Measurements from ENCODE around the gene FKBP9.
"Not testable (repeated sequence)": the region's sequence is repeated elsewhere in the genome, so short reads cannot be mapped to it uniquely, and the experiment has no call there.

Gene FKBP9, protein sequence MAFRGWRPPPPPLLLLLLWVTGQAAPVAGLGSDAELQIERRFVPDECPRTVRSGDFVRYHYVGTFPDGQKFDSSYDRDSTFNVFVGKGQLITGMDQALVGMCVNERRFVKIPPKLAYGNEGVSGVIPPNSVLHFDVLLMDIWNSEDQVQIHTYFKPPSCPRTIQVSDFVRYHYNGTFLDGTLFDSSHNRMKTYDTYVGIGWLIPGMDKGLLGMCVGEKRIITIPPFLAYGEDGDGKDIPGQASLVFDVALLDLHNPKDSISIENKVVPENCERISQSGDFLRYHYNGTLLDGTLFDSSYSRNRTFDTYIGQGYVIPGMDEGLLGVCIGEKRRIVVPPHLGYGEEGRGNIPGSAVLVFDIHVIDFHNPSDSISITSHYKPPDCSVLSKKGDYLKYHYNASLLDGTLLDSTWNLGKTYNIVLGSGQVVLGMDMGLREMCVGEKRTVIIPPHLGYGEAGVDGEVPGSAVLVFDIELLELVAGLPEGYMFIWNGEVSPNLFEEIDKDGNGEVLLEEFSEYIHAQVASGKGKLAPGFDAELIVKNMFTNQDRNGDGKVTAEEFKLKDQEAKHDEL

DNA sequence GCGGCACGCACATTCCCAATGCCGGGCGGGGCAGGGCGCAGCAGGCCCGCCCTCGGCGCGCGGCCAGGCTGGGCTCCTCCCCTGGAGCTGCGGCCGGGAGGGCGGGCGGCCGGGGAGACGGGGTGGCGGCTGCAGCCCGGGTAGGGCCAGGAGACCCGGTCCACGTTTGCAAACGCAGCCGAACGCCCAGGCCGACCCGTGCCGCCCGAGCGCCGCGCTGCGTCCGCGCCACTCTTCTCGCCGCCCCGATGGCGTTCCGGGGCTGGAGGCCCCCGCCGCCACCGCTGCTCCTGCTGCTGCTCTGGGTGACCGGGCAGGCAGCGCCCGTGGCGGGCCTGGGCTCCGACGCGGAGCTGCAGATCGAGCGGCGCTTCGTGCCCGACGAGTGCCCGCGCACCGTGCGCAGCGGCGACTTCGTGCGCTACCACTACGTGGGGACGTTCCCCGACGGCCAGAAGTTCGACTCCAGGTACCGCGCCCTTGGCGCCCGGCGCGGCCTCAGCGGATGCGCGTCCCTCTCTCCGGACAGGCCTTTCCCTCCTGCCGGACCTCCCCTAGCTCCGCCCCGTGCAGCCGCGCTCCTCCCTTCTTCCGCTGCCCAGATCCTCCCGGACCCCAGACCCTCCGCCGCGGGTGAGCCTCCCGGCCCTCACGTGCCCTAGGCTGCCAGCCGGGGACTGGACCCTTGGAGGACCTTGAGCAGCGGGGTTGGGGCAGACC is at the start of gene FKBP9:
Gene FKBP9, plus strand, starts transcription at position 115 of the 720 bp plus-strand sequence. Its CDS starts 134 bp downstream, at position 249.
- peak; percentile 25 to 38 for DNase-seq

DNA sequence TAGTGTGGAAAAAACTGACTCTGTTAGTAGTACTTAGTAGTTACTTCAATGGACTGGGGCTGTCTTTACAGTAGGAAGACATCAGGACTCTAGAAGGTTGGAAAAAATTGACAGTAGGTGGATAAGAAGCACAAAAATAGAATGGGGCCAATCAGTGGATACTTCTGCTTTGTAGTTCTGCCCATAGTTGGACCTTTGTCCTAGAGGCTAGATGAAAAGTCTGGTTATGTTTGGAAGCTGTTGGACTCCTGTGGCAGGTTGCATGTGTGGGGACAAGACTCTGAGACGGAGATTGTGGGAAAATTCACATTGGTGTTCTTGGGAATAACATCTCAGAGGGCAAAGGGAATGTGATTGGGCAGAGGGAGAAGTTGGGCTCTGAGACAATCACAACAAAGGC is 47.0 kb upstream of the FKBP9 start:
- no peak for DNase-seq

DNA sequence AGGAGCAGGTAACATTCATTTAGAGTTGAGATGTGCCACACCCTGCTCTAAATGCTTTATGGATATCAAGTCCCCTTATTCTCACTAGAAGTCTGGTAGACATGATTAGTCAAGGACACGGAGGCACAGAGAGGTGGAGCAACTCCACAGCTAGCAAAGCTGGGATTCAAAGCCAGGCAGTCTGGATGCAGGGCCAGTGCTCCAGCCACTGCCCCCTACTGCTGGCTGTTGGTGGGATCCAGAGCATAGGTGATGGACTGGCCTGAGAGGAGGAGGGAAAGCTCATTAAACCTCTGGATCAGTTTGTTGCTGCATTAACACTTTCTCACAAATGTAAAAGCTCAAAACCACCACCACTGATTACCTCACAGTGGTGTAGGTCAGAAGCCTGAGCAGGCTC is 43.1 kb upstream of the FKBP9 start:
- DNase-seq = no peak

DNA sequence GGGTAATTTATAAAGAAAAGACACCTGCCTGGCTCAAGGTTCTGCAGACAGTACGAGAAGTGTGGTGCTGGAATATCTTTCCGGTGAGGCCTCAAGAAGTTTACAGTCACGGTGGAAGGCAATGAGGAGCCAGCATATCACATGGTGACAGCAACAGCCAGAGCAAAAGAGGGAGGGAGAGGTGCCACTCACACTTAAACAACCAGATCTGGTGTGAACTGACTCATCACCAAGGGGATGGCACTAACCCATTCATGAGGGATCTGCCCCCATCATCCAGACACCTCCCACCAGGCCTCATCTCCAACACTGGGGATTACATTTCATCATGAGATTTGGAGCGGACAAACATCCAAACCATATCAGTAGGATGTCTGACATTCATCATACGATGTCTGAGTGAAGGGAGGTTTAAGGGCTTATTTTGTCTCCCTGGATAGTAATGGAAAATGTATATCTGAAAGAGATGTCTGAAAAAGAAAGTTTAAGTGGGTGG is 42.2 kb upstream of the FKBP9 start:
- DNase-seq = no peak

DNA sequence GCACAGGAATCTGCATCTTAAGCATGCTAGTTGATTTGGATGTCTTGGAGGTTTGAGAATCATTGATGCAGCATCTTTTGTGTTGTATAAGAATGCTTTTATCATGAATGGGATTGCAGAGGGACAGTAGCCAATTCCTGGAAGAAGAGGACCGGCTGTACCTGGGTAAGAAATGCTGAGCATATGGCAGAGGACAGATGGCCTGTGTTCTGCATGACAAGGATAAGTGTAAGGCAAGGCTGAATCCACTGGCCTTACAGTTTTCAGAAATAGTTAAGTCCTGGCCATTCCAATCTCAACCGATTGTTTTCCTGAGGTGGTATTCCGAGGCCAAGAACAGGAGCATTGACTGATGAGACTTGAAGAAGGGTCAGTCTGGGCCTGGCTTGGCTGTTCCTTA is 41.2 kb upstream of the FKBP9 start:
- DNase-seq = no peak

DNA sequence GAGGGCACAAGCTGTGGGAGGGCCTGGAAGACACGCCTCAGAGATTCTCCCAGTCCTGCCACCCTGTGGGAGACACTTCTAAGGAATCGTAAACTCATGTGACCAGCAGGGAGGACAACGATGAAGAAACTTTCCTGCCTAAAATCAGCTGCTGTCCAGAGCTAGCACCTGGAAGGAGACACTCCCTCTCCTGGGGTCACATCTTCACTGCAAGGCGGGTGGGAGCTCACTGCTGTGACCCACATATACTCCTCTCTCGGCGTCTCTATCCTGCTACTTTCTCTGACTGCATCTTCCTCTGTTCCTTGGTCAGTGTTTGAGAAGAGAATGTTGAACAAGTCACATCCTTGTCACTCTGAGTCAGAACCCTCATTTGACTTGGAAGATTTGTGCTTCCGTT is 40.2 kb upstream of the FKBP9 start:
- not testable (repeated sequence) for DNase-seq

DNA sequence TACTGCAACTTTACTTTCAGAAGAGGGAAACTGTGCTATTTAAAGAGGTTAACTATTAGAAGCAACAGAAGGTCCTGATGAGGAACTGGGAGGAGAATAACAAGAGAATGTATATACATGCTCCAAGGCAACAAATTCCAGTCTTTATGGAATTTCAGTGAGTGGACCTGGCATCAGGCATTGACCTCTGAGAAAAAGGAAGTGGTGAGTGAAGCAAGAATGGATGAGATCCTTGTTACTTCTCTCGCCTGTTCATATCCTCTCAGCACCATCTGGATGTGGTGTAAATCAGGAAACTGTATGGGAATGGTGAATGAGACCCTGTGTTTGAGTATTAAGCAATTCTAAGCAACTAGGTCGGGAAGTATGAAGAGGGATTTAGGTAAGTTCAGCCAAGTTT is 35.3 kb upstream of the FKBP9 start:
- DNase-seq = no peak

DNA sequence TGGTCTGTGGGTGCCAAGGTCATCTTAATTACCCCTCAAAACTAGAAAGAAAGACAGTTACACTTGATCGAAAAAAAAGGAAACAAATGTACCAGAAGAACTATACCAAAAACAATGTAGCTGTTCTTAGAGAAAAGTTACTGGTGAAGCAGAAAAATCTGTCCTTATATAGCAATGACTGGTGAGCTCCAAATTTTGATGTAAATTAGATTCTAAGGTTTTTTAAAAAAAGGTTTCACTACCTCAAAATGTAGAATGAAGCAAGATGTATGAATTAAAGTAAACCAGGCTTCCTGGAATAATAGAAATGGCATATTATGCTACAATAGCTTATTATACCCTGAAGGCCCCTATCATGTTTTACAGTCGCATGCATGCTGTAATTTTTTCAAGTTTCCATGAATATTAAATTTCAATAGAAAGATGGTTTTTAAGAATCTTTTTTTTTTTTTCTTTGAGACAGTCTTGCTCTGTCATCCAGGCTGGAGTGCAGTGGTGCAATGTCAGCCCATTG is 28.4 kb upstream of the FKBP9 start:
- DNase-seq = no peak

DNA sequence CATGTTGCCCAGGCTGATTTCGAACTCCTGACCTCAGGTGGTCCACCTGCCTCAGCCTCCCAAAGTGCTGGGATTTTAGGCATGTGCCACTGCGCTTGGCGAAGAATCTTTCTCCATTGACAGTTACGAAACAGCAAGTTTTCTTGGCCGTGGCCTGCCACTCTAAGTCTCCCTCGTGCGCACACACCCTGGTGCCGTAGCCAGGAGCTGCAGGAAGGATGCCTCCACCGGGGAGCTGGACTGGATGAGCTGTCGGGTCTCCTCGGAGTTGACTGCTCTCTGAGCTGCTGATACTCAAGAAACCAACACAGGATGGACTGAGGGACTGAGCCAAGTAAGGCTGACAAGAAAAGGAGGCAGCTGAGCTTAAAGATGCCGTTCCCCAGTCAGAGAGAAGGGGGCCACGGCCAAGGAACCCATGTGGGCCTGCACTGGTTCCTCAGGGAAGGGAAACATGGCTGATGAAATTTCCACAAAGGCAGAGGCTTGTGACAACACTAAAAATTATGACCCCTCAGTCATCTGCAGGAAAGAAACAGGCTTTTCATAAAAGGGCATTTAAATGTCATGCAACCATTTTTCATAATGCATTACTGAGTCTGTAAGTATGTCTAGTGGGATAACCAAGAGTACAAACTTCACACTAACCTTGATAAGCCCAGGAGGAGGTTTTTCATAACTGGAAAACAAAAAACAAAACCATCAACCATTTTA is 27.7 kb upstream of the FKBP9 start:
- no peak for DNase-seq

DNA sequence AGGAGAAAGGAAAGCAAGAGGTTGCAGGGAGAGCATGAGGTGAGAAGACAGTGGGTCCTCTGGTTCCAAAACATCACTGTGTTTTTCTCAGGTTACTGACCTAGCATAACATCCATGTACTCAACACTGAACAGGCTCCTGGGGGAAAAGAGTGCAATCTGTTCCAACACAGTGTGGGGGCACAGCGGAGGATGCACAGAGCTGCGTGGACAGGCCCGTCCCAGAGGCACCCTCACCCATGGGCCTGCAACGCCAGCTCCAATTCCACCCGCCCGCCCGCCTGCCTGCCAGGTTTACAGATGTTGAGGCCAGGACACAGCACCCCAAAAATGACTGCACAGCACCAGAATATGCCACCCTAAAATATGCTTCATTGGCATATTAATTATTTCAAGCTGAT is 26.9 kb upstream of the FKBP9 start:
- no peak for DNase-seq

DNA sequence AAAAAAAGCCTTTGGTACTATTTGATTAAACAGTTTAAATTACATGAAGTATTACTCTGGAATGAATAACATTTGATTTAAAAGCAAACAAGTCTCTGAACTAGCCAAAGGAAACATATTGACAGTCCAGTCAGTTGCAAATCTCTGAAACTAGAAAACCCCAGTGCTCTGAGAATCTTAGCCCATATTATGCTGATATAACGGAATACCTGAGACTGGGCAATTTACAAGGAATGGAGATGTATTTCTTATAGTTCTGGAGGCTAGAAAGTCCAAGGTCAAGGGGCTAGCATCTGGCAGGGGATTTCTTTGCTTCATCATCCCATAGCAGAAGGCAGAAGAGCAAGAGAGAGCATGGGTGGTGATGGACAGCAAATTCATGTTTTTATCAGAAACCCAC is 21.7 kb upstream of the FKBP9 start:
- no peak for DNase-seq

DNA sequence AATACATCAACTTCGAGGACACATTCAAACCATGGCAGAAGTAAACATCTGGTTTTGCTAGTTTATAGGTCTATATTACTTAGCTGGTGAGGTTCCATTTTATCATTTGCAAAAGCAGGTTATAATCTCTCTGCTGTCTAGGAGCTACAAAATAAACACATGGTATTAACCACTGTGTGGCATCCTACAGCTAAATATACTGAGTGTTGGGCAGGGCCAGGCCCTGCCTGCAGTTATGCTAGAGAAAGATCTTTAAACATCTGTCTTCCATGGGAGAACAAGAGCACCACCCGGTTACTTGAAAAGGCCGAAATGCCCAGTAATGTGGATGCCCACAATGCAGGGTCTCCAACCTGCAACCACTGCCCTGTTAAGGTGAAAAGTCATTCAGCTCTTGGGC is 20.6 kb upstream of the FKBP9 start:
- DNase-seq = no peak

DNA sequence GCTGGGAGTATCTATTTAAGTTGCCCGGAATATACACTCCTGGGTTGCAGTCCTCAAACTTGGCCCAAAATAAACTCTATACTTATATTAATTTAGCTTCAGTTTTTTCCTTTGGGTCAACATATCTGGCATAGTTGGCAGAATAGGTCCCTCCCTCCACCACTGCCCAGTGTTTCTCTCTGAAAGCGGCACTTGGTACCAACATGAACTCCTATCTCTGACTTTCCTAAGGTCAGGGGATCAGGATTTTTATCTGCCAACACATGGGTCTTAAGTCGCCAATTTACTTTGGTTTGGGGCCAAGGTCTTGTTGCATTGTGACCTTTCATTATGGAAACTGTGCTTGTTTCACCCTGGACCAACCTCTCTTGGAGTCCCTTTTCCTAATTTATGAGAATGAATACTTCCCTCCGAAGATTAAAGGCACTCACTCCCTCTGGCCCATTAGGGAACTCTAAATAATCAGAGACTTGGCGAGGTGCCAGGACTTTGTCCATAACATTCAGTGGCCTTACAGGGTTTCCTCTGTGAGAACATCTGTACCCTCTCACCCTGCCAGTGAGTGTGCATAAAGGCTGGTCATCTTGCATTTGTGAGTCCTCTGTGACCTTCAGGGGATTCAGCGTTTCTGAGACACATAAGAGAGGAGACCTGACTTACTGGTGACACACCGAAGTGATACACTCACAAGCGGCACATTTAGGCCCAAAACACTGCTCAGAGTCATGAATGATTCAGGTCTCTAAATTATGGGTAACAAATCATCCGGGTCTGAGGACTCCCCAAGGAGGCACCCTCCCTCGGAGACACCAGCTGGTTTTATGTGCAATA is 19.7 kb upstream of the FKBP9 start:
- no peak for DNase-seq

DNA sequence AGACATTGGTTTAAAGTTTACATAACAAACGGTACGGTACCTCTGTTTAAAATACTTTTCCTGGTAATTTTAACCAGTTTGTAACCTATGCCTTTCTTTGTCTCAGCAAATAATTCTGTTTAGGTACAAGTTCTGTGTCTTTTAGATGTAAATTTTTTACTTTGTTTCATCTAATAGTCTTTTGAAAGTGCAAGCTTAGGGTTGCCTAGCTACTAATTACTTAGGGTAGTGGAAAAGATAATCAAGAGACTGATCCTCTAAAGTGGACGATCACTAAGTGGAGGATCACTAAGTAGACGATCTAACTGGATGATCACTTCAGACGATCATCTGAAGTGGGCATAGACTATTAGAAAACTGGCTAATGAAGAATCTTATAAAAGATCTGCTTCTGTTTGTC is 16.1 kb upstream of the FKBP9 start:
- no peak for DNase-seq

DNA sequence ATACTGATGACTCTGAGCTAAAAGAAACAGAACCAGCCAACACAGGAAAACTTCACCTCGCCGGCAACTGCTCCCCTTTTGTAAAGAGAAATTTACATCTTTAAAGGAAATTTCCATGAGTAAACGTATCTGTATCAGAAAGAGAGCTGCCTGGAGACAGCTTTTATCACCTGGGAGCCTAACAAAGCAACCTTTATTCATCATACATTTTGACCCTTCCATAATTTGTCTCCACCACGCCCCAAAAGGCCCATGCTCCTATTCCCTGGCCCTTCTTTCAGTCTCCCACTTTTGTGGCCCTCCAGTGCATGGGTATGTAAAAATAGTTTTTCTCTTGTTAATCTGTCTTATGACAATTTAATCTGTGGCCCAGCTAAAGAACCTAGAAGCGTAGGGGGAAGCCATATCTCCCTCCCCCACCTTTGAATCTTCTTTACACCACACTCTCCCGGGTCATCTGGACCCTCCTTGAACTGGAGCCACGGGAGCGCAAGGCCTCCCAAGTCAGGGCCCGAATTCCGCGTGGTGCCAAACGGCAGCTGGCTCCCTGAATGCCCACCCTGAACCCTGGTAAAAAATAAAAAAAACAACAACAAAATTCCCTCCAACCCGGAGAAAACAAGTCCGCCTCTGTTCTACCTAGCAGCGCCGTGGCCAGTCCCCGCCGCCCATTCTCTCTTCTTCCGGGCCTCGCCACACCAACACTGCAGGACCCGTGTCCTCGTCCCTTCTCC is 15.4 kb upstream of the FKBP9 start:
- no peak for DNase-seq

DNA sequence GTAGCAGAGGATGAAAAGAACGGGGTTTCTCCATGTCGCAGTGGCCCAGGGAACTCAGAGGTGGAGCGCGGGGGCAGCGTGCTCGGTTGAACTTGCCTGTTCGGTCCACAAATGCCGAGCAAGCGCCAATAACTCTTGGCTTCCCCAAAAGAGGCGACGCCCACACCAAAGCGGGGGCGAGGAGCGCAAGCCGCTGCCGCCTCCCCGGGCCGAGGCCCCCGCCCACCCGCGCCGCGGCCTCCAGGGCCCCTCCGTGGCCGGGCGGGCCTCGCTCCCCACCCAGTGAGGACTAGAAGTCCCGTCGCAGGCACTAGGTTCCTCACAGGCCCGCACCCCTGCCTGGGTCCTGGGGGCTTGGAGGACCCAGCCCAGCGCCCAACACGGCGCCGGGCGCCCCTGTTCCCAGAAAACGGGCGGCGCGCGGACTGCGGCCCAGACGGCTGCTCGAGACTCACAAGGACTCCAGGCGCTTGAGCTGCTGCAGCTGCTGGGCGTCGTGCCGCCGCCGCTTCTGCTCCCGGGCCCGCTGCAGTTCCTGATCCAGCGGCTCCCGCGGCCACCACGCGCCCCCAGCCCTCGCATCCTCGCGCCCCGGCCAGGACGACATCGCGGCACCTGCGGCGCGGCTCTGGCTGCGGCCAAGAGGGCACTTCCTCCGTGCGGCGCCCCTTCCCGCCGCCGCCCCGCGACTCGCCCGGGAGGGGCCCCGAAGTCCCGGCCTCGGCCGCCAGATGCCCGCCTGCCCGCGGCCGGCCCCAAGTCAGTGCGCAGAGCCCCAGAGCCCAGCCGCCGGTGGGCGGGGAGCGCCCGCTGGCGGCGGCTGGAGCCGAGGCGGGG is 14.6 kb upstream of the FKBP9 start:
- peak; percentile 69 to 77 for DNase-seq

DNA sequence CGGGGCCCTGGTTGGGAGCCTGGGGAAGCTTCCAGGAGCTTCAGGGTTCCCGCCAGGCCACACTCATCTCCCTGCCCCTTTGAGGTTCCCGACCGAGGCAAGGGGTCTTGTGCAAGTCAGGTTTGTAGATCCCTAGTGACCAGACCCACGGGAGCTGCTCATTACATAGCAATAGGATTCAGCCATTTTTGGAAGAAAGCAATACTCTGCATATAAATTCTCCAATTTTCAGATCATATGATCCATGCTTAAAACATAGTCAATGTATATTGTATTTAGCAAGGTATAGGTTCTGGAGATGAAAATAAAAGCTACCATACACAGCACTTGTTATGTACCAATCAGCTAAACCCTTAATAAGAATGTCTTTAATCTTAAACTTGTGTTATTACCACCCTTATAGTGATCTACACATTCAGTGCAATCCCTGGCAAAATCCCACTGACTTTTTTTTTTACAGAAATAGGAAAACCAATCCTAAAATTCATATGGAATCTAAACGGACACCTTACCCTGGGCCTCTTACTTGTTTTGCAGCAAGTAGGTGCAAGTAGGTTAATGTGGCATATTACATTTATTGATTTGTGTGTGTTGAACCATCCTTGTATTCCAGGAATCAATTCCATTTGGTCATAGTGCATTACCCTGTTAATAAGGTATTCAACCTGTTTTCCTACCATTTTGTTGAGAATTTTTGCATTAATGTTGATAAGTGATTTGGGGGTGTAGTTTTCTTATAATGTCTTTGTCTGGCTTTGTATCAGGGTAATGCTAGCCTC is 13.8 kb upstream of the FKBP9 start:
- DNase-seq = no peak

DNA sequence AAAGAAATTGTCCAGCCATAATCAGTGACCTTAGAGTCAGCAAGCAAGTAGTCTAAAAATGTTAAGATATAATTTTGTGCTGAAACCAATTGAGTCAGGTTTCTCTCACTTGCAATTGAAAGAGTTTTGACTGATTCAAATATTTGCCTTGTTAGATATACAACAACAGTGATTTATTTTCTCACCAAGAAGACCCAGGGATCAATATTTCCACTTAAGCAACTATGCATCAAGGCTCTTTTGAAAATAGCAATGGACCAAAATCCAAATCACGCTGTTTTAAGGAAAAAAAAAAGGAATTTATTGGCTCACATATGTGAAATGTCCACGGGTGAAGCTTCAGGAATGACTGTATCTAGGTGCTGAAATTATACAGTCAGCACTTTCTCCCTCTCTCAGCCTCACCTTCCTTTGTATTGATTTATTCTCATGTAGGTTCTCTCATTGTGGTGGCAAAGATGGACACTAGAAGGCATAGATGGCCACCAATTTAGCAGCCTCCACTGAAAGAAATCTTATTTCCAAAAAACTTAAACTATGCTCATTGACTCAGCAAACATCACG is 9.7 kb upstream of the FKBP9 start:
- DNase-seq = no peak

DNA sequence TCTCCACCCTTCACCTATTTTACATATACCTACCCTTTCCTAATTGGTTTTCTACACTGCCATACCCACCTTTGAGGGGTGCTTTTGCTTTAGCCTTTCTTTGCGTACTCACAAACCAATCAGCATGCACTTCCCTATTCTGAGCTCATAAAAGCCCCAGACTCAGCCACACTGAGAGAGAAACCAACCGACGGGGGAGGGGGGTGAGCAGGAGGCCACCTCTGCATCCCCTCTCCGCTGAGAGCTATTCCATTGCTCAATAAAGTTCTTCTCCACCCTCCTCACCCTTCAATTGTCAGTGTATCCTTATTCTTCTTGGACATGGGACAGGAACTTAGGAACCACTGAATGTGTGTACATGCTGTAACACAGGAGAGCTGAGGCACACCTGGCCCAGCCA is 9.0 kb upstream of the FKBP9 start:
- no peak for DNase-seq
